Astrocyte (in vitro differentiated cells and primary cell): ENCODE measurements around the gene MASP1. TPM values are rescaled to one million over a fixed set of nuclear protein-coding genes. Genes with fewer than 3 reads are reported as not detected.

Experiments
- DNase-seq: peaks from one replicate; pipeline ENCODE4 v3.0.0-alpha.2; 2010; ENCODE audit warnings: low read depth
- FAIRE-seq: peaks from 2 replicates; lab custom pipeline; 2011; peaks lifted over from hg19 to GRCh38; lab: Jason Lieb, UNC
- H2AFZ ChIP-seq: 2 replicates; pipeline ENCODE4 v1.6.0; 2012; ENCODE audit warnings: low read depth, low read length, inconsistent platforms
- H3K27ac ChIP-seq: 2 replicates; pipeline ENCODE4 v1.5.1; 2011; ENCODE audit warnings: low read depth, low read length, inconsistent platforms
- H3K27me3 ChIP-seq: 2 replicates; pipeline ENCODE4 v1.6.0; 2011; ENCODE audit warnings: low read length, inconsistent platforms; ENCODE audit not compliant: insufficient read depth
- H3K36me3 ChIP-seq: 2 replicates; pipeline ENCODE4 v1.5.1; 2011; ENCODE audit warnings: low read length, inconsistent platforms; ENCODE audit not compliant: insufficient read depth
- H3K4me1 ChIP-seq: 2 replicates; pipeline ENCODE4 v1.5.1; 2011; ENCODE audit warnings: low read length, inconsistent platforms; ENCODE audit not compliant: insufficient read depth
- H3K4me2 ChIP-seq: 2 replicates; pipeline ENCODE4 v1.6.0; 2012; ENCODE audit warnings: low read length, inconsistent platforms
- H3K4me3 ChIP-seq: 2 replicates; pipeline ENCODE4 v1.5.1; 2011; ENCODE audit warnings: low read depth, mild to moderate bottlenecking, low read length, inconsistent platforms; ENCODE audit not compliant: insufficient read depth
- H3K79me2 ChIP-seq: 2 replicates; pipeline ENCODE4 v1.6.0; 2012; ENCODE audit warnings: mild to moderate bottlenecking, low read length, inconsistent platforms; ENCODE audit not compliant: insufficient read depth
- H3K9ac ChIP-seq: 2 replicates; pipeline ENCODE4 v1.6.0; 2012; ENCODE audit warnings: mild to moderate bottlenecking, low read length, inconsistent platforms
- H3K9me3 ChIP-seq: 2 replicates; pipeline ENCODE4 v1.5.1; 2012; ENCODE audit warnings: low read depth, mild to moderate bottlenecking, low read length, inconsistent platforms; ENCODE audit not compliant: insufficient read depth
- H4K20me1 ChIP-seq: 2 replicates; pipeline ENCODE4 v1.6.0; 2012; ENCODE audit warnings: low read length, inconsistent platforms; ENCODE audit not compliant: insufficient read depth
- H3K27ac Mint-ChIP-seq: one replicate; pipeline ENCODE4 v1.8.0; 2021; ENCODE audit warnings: mild to moderate bottlenecking, mixed read lengths; ENCODE audit not compliant: unreplicated experiment
- H3K27me3 Mint-ChIP-seq: one replicate; pipeline ENCODE4 v1.8.0; 2021; ENCODE audit warnings: low read depth, mixed read lengths; ENCODE audit not compliant: unreplicated experiment
- H3K36me3 Mint-ChIP-seq: one replicate; pipeline ENCODE4 v1.8.0; 2021; ENCODE audit warnings: low read depth, mixed read lengths; ENCODE audit not compliant: unreplicated experiment
- H3K4me1 Mint-ChIP-seq: one replicate; pipeline ENCODE4 v1.8.0; 2021; ENCODE audit warnings: low read depth, mixed read lengths; ENCODE audit not compliant: unreplicated experiment
- H3K4me3 Mint-ChIP-seq: one replicate; pipeline ENCODE4 v1.8.0; 2021; ENCODE audit warnings: mild to moderate bottlenecking, moderate library complexity, mixed read lengths; ENCODE audit not compliant: unreplicated experiment
- H3K9me3 Mint-ChIP-seq: one replicate; pipeline ENCODE4 v1.8.0; 2021; ENCODE audit warnings: mild to moderate bottlenecking, mixed read lengths; ENCODE audit not compliant: unreplicated experiment
- EZH2 ChIP-seq: IDR thresholded peaks from 2 replicates; pipeline ENCODE4 v1.6.1; 2012; ENCODE audit warnings: mild to moderate bottlenecking, low read length, inconsistent platforms; ENCODE audit not compliant: insufficient read depth
- total RNA-seq: library from RNA; stranded (reverse); gene quantifications from 2 replicates; pipeline ENCODE4 v1.2.1, GENCODE V29; 2021
- TF ChIP-seq, protein P1 (sequence below): IDR thresholded peaks from 2 replicates; pipeline ENCODE4 v1.5.1; 2011; ENCODE audit warnings: low read depth, mild to moderate bottlenecking, inconsistent platforms, low read length, moderate library complexity; ENCODE audit not compliant: insufficient read depth

The MASP1 gene
- total RNA-seq, 1 donor from 2014 or later: 0.79 TPM

DNA sequence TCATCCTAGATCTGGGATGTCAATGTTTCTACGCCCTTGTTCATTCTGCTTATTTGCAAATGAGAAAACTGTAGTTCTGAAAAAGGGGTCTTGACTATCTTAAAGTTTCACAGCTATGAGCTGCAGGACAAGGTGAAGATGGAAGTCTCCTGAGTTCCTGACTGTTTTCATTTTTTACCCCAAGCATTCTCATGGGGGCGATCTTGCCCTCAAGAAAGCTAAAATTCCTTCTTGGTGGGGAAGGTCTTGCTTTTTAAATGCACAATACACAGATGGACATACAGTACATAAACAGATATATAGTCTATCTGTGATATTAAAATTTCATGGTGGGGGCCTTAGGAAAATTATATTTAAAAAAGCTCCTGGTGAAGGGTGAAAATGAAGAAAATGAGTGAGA is 32.4 kb downstream of the MASP1 start:
- Histone ChIP-seq H3K4me2 (no peak overlapping the region), H3K79me2 (no peaks in the 10 kb centered on the region), H3K4me1 (peaks cover 10% of the 10 kb centered on the region), H3K4me3 (no peak overlapping the region), H3K27me3 (peaks cover 2% of the 10 kb centered on the region), H3K9me3 (no peaks in the 10 kb centered on the region), H3K9ac (no peak overlapping the region), H4K20me1 (no peaks in the 10 kb centered on the region), H3K27ac (no peak overlapping the region), H2AFZ (no peak overlapping the region), H3K36me3 (no peaks in the 10 kb centered on the region)
- DNase-seq (no peak), FAIRE-seq (no peak)
- Mint-ChIP-seq H3K27ac (no peak overlapping the region), H3K36me3 (no peaks in the 10 kb centered on the region), H3K4me1 (peaks cover 15% of the 10 kb centered on the region), H3K9me3 (peaks cover 3% of the 10 kb centered on the region), H3K27me3 (no peaks in the 10 kb centered on the region), H3K4me3 (no peak overlapping the region)
- TF ChIP-seq EZH2: no peak
- TF ChIP-seq, protein P1, sequence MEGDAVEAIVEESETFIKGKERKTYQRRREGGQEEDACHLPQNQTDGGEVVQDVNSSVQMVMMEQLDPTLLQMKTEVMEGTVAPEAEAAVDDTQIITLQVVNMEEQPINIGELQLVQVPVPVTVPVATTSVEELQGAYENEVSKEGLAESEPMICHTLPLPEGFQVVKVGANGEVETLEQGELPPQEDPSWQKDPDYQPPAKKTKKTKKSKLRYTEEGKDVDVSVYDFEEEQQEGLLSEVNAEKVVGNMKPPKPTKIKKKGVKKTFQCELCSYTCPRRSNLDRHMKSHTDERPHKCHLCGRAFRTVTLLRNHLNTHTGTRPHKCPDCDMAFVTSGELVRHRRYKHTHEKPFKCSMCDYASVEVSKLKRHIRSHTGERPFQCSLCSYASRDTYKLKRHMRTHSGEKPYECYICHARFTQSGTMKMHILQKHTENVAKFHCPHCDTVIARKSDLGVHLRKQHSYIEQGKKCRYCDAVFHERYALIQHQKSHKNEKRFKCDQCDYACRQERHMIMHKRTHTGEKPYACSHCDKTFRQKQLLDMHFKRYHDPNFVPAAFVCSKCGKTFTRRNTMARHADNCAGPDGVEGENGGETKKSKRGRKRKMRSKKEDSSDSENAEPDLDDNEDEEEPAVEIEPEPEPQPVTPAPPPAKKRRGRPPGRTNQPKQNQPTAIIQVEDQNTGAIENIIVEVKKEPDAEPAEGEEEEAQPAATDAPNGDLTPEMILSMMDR: no peak

DNA sequence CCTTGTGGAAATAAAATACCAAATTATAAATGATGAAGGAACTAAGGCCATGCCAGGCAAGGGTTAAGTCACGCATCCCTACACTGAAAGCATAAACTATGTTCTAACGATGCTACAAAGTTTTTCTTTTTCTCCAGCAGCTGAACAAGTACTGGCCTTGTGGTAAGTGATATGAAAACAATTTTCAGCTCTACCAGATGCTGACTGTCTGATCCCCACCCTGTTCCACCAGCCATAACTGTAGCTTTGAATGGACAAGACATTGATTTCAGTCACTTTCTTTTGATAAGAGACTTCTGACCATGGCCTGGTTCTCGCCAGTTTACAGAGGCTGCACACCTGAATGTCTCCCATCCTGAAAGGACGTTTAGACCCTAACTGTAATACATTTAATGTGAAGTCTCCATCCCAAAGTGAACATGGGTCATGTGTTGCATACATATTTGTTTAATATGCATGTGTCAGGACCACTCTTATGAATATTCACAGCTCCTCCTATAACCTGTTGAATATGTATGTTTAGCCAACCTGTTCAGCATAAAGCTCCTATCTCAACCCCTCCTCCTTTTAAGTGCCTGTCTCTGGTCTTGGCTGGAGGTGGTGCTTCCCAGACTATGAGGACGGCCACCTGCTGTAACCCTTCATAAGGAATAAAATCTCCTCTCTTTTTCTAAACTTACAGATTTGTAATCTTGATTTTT is 33.4 kb downstream of the MASP1 start:
- Histone ChIP-seq H3K4me1 (peaks cover 1% of the 10 kb centered on the region), H4K20me1 (no peaks in the 10 kb centered on the region), H3K36me3 (no peaks in the 10 kb centered on the region), H2AFZ (no peak overlapping the region), H3K9ac (no peak overlapping the region), H3K9me3 (no peaks in the 10 kb centered on the region), H3K27me3 (peaks cover 2% of the 10 kb centered on the region), H3K4me2 (no peak overlapping the region), H3K4me3 (no peak overlapping the region), H3K27ac (no peak overlapping the region), H3K79me2 (no peaks in the 10 kb centered on the region)
- H3K27me3 Mint-ChIP-seq: no peaks in the 10 kb centered on the region
- H3K9me3 Mint-ChIP-seq: peaks cover 3% of the 10 kb centered on the region
- peaks cover 5% of the 10 kb centered on the region for H3K4me1 Mint-ChIP-seq
- DNase-seq (no peak), FAIRE-seq (no peak)
- H3K36me3 Mint-ChIP-seq: no peaks in the 10 kb centered on the region
- H3K4me3 Mint-ChIP-seq: no peak overlapping the region
- no peak overlapping the region for H3K27ac Mint-ChIP-seq
- TF ChIP-seq, protein P1: no peak
- TF ChIP-seq EZH2: no peak

DNA sequence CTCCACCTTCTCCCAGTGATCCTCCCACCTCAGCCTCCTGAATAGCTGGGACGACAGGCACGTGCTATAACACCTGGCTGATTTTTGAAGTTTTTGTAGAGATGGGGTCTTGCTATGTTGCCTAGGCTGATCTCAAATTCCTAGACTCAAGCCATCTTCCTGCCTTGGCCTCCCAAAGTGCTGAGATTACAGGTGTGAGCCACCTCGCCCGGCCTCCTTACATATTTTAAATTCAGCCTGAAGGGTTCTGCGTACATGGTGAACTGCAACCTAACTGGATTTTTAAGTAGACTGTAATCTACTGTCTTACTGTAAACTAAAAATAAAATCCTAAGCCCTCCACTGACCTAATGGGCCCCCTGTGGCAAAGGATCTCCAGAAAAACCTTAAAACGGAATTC is 34.1 kb downstream of the MASP1 start:
- Histone ChIP-seq H4K20me1 (no peaks in the 10 kb centered on the region), H3K27ac (no peak overlapping the region), H3K4me3 (no peak overlapping the region), H2AFZ (no peak overlapping the region), H3K4me1 (no peaks in the 10 kb centered on the region), H3K79me2 (no peaks in the 10 kb centered on the region), H3K9me3 (no peaks in the 10 kb centered on the region), H3K4me2 (no peak overlapping the region), H3K36me3 (no peaks in the 10 kb centered on the region), H3K9ac (no peak overlapping the region), H3K27me3 (peaks cover 2% of the 10 kb centered on the region)
- H3K4me3 Mint-ChIP-seq: no peak overlapping the region
- no peak for TF ChIP-seq EZH2
- TF ChIP-seq, protein P1: no peak
- no peaks in the 10 kb centered on the region for H3K36me3 Mint-ChIP-seq
- no peaks in the 10 kb centered on the region for H3K27me3 Mint-ChIP-seq
- H3K9me3 Mint-ChIP-seq: peaks cover 3% of the 10 kb centered on the region
- DNase-seq: no peak
- FAIRE-seq: no peak
- H3K4me1 Mint-ChIP-seq: peaks cover 3% of the 10 kb centered on the region
- H3K27ac Mint-ChIP-seq: no peak overlapping the region
